Measurements from ENCODE around the gene TIMM17A. TPM values are rescaled to one million over a fixed set of nuclear protein-coding genes. Genes with fewer than 3 reads are reported as not detected.
A peak's percentile ranks its signal among the peaks of the same experiment; 100 is the strongest.

Gene TIMM17A
- total and polyA plus RNA-seq, 2 donors from 2014 or later, result 40.8 to 73.2 TPM

GRCh38 chr1:201928266-201928665 lies 27.0 kb upstream of the TIMM17A start:
- intact Hi-C loops (cut with DNase I), result no loop called here

DNA sequence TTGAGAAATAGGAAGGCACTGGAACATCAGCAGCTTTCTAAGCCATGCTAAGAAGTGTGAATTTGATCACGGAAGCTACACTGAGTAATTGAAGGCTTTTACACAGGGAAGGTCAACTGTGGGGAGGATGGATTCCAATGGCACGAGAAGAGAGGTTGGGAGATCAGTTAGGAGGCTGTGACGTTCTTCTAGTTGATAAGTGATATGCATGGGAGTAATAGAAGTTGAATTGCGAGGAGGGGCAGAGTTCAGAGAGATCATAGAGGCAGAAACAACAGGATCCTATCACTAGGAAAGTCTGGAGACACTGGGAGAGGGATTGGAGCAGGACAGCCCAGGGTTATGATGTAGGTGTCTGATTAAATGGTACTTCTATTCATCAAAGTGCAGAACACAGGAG lies 25.2 kb upstream of the TIMM17A start:
- H3K27me3 ChIP-seq (ENCODE audit: control insufficient read depth, insufficient read depth, low read length), result no peaks in the 10 kb centered on the region
- no peak overlapping the region for H3K4me3 ChIP-seq (ENCODE audit: low read length in 3 of 3)
- FAIRE-seq, result no peak
- H3K36me3 ChIP-seq (ENCODE audit: control insufficient read depth in 2 of 3, insufficient read depth in 3 of 3, low read length in 3 of 3), result no peaks in the 10 kb centered on the region
- intact Hi-C loops (cut with DNase I), result no loop called here
- no peak overlapping the region for H3K27ac ChIP-seq (ENCODE audit: low read depth in 2 of 2, low read length in 2 of 2)
- H3K9ac ChIP-seq (ENCODE audit: low read length in 3 of 3), result no peak overlapping the region
- H3K9me3 ChIP-seq (ENCODE audit: control insufficient read depth in 2 of 3, insufficient read depth in 1 of 3, low read length in 3 of 3), result no peaks in the 10 kb centered on the region
- no peak for TF ChIP-seq CTCF (IDR thresholded peaks at IDR 0.05; ENCODE audit: borderline replicate concordance, extremely low read depth, insufficient read depth)
- no peak for DNase-seq
- H3K4me1 ChIP-seq (ENCODE audit: control insufficient read depth in 2 of 3, insufficient read depth in 2 of 3, low read depth in 1 of 3, low read length in 3 of 3), result no peaks in the 10 kb centered on the region

More at GRCh38 chr1:201928266-201928665, 27.0 kb upstream of the TIMM17A start:
- TF ChIP-seq CTCF (IDR thresholded peaks at IDR 0.05; ENCODE audit: borderline replicate concordance, extremely low read depth, insufficient read depth), result no peak
- Histone ChIP-seq H3K9me3 (ENCODE audit: control insufficient read depth in 2 of 3, insufficient read depth in 1 of 3, low read length in 3 of 3) (no peaks in the 10 kb centered on the region), H3K27ac (ENCODE audit: low read depth in 2 of 2, low read length in 2 of 2) (no peak overlapping the region), H3K9ac (ENCODE audit: low read length in 3 of 3) (no peak overlapping the region), H3K4me3 (ENCODE audit: low read length in 3 of 3) (no peak overlapping the region), H3K4me1 (ENCODE audit: control insufficient read depth in 2 of 3, insufficient read depth in 2 of 3, low read depth in 1 of 3, low read length in 3 of 3) (no peaks in the 10 kb centered on the region), H3K27me3 (ENCODE audit: control insufficient read depth, insufficient read depth, low read length) (no peaks in the 10 kb centered on the region), H3K36me3 (ENCODE audit: control insufficient read depth in 2 of 3, insufficient read depth in 3 of 3, low read length in 3 of 3) (no peaks in the 10 kb centered on the region)
- no peak for FAIRE-seq
- DNase-seq, result no peak

DNA sequence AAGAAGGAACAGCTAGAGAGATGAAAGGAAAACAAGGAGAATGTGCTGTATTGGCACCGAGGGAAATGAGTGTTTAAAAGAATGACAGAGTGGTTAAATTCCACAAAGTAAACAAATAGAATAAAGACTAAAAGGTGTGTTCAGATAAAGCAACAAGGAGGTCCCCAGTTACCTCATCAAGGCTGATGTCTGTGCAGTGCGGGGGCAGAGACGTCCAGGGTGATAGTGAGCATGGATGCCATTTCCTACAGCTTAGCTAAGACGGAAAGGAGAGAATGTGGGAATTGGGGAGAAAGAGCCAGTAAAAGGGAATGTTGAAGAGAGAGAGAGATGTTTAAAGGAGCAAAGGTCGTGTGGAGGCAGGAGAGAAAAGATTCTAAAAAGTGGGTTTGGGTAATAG lies 24.5 kb upstream of the TIMM17A start:
- no peaks in the 10 kb centered on the region for H3K9me3 ChIP-seq (ENCODE audit: control insufficient read depth in 2 of 3, insufficient read depth in 1 of 3, low read length in 3 of 3)
- no peaks in the 10 kb centered on the region for H3K4me1 ChIP-seq (ENCODE audit: control insufficient read depth in 2 of 3, insufficient read depth in 2 of 3, low read depth in 1 of 3, low read length in 3 of 3)
- FAIRE-seq (no peak), DNase-seq (no peak)
- no peak overlapping the region for H3K4me3 ChIP-seq (ENCODE audit: low read length in 3 of 3)
- no peak for TF ChIP-seq CTCF (IDR thresholded peaks at IDR 0.05; ENCODE audit: borderline replicate concordance, extremely low read depth, insufficient read depth)
- no peak overlapping the region for H3K27ac ChIP-seq (ENCODE audit: low read depth in 2 of 2, low read length in 2 of 2)
- H3K27me3 ChIP-seq (ENCODE audit: control insufficient read depth, insufficient read depth, low read length), result no peaks in the 10 kb centered on the region
- H3K9ac ChIP-seq (ENCODE audit: low read length in 3 of 3), result no peak overlapping the region
- intact Hi-C loops (cut with DNase I), result no loop called here
- H3K36me3 ChIP-seq (ENCODE audit: control insufficient read depth in 2 of 3, insufficient read depth in 3 of 3, low read length in 3 of 3), result no peaks in the 10 kb centered on the region

DNA sequence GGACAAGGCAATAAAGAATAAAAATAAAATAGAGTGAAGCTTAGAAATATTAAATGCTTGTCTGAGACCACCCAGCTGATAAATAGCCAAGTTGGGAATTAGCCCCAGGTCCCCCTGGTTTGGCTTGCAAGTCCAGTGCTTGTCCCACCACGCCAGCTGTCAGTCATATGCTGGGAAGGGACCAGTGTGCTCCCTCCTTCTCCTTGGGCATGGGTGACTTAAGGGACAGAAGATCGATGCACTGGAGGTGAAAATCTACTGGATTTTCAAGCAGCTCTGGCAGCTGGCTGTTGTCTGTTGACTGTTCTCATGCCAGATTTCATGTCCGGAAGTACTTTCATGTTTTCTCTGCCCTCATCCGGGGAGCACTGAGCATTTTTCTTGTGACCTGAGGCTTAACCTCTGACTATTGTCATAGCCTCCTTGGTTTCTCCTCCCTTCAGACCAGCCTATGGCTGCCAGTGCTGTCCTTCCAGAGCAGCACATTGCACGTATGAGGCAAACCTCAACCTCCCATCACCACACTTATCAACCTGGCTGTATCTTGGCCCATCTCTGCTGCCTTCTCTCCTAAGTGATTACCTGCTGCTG lies 21.4 kb upstream of the TIMM17A start:
- H3K27me3 ChIP-seq (ENCODE audit: control insufficient read depth, insufficient read depth, low read length), result no peaks in the 10 kb centered on the region
- H3K9me3 ChIP-seq (ENCODE audit: control insufficient read depth in 2 of 3, insufficient read depth in 1 of 3, low read length in 3 of 3), result no peaks in the 10 kb centered on the region
- H3K27ac ChIP-seq (ENCODE audit: low read depth in 2 of 2, low read length in 2 of 2), result no peak overlapping the region
- DNase-seq (peak in 2 of 5 donors; percentile 22 to 39), FAIRE-seq (no peak)
- TF ChIP-seq CTCF (IDR thresholded peaks at IDR 0.05; ENCODE audit: borderline replicate concordance, extremely low read depth, insufficient read depth), result no peak
- no peak overlapping the region for H3K9ac ChIP-seq (ENCODE audit: low read length in 3 of 3)
- no peak overlapping the region for H3K4me3 ChIP-seq (ENCODE audit: low read length in 3 of 3)
- H3K4me1 ChIP-seq (ENCODE audit: control insufficient read depth in 2 of 3, insufficient read depth in 2 of 3, low read depth in 1 of 3, low read length in 3 of 3), result no peaks in the 10 kb centered on the region
- H3K36me3 ChIP-seq (ENCODE audit: control insufficient read depth in 2 of 3, insufficient read depth in 3 of 3, low read length in 3 of 3), result no peaks in the 10 kb centered on the region
- intact Hi-C loops (cut with DNase I), result no loop called here

Measured in kidney (tissue), 14 donors.